ENCODE measurements around the gene ERO1A. TPM values are rescaled to one million over a fixed set of nuclear protein-coding genes. Genes with fewer than 3 reads are reported as not detected.

Gene ERO1A
- total RNA-seq, 3 donors from 2014 or later: 28.6 to 43.6 (median 37.0) TPM

- Histone ChIP-seq H3K27me3 (no peaks in the 10 kb centered on the region), H3K4me1 (no peaks in the 10 kb centered on the region)
- no peak for TF ChIP-seq POLR2AphosphoS5 (IDR thresholded peaks at IDR 0.05)
- no peak for TF ChIP-seq POLR2A (IDR thresholded peaks at IDR 0.05)
- TF ChIP-seq CTCF (IDR thresholded peaks at IDR 0.05): no peak
Measured at GRCh38 chr14:52610187-52610586, 85.2 kb downstream of the ERO1A start.

GRCh38 chr14:52609445-52610044, 85.8 kb downstream of the ERO1A start:
- Histone ChIP-seq H3K27me3 (no peaks in the 10 kb centered on the region), H3K4me3 (no peak overlapping the region), H3K36me3 (no peaks in the 10 kb centered on the region), H3K4me1 (no peaks in the 10 kb centered on the region), H3K27ac (no peak overlapping the region), H3K9me3 (peaks cover 2 to 3% of the 10 kb centered on the region in 2 donors)
- DNase-seq (ENCODE audit: low spot score in 2 of 2): no peak
- intact Hi-C loops (cut with DNase I; ENCODE audit: low total_unique reads): no loop called here
- no peak for TF ChIP-seq CTCF (IDR thresholded peaks at IDR 0.05)
- TF ChIP-seq POLR2AphosphoS5 (IDR thresholded peaks at IDR 0.05): no peak
- TF ChIP-seq POLR2A (IDR thresholded peaks at IDR 0.05): no peak

More at GRCh38 chr14:52610187-52610586, 85.2 kb downstream of the ERO1A start:
- intact Hi-C loops (cut with DNase I; ENCODE audit: low total_unique reads): no loop called here
- DNase-seq (ENCODE audit: low spot score in 2 of 2): no peak
- H3K36me3 ChIP-seq: no peaks in the 10 kb centered on the region
- H3K9me3 ChIP-seq: no peaks in the 10 kb centered on the region
- no peak overlapping the region for H3K27ac ChIP-seq
- H3K4me3 ChIP-seq: no peak overlapping the region

GRCh38 chr14:52607061-52607460, 88.3 kb downstream of the ERO1A start:
- intact Hi-C loops (cut with DNase I; ENCODE audit: low total_unique reads): no loop called here
- DNase-seq (ENCODE audit: low spot score in 2 of 2): no peak

GRCh38 chr14:52602131-52602530, 93.2 kb downstream of the ERO1A start:
- H3K4me3 ChIP-seq: no peak overlapping the region
- H3K9me3 ChIP-seq: peaks cover 9 to 12% of the 10 kb centered on the region in 2 donors
- H3K27ac ChIP-seq: no peak overlapping the region
- H3K27me3 ChIP-seq: no peaks in the 10 kb centered on the region
- DNase-seq (ENCODE audit: low spot score in 2 of 2): no peak
- H3K4me1 ChIP-seq: no peaks in the 10 kb centered on the region
- TF ChIP-seq POLR2A (IDR thresholded peaks at IDR 0.05) (no peak), CTCF (IDR thresholded peaks at IDR 0.05) (no peak), POLR2AphosphoS5 (IDR thresholded peaks at IDR 0.05) (no peak)
- H3K36me3 ChIP-seq: no peaks in the 10 kb centered on the region
- intact Hi-C loops (cut with DNase I; ENCODE audit: low total_unique reads): no loop called here

More at GRCh38 chr14:52607061-52607460, 88.3 kb downstream of the ERO1A start:
- no peaks in the 10 kb centered on the region for H3K36me3 ChIP-seq
- H3K27me3 ChIP-seq: no peaks in the 10 kb centered on the region
- TF ChIP-seq POLR2A (IDR thresholded peaks at IDR 0.05) (no peak), POLR2AphosphoS5 (IDR thresholded peaks at IDR 0.05) (no peak), CTCF (IDR thresholded peaks at IDR 0.05) (no peak)
- H3K9me3 ChIP-seq: peaks cover 9 to 12% of the 10 kb centered on the region in 2 donors
- no peaks in the 10 kb centered on the region for H3K4me1 ChIP-seq
- no peak overlapping the region for H3K27ac ChIP-seq
- H3K4me3 ChIP-seq: no peak overlapping the region

GRCh38 chr14:52599974-52600373, 95.4 kb downstream of the ERO1A start:
- TF ChIP-seq POLR2A (IDR thresholded peaks at IDR 0.05): no peak
- no peak for TF ChIP-seq CTCF (IDR thresholded peaks at IDR 0.05)
- TF ChIP-seq POLR2AphosphoS5 (IDR thresholded peaks at IDR 0.05): no peak
- Histone ChIP-seq H3K4me3 (no peak overlapping the region), H3K36me3 (no peaks in the 10 kb centered on the region), H3K9me3 (peaks cover 9 to 12% of the 10 kb centered on the region in 2 donors), H3K27ac (no peak overlapping the region), H3K4me1 (no peaks in the 10 kb centered on the region), H3K27me3 (no peaks in the 10 kb centered on the region)
- DNase-seq (ENCODE audit: low spot score in 2 of 2): no peak
- intact Hi-C loops (cut with DNase I; ENCODE audit: low total_unique reads): no loop called here
